ENCODE results near the gene ESRRA. TPM values are rescaled to one million over a fixed set of nuclear protein-coding genes. Genes with fewer than 3 reads are reported as not detected.

ESRRA gene
- total and polyA plus RNA-seq, 12 donors, result 115 to 225 (median 135) TPM

DNA sequence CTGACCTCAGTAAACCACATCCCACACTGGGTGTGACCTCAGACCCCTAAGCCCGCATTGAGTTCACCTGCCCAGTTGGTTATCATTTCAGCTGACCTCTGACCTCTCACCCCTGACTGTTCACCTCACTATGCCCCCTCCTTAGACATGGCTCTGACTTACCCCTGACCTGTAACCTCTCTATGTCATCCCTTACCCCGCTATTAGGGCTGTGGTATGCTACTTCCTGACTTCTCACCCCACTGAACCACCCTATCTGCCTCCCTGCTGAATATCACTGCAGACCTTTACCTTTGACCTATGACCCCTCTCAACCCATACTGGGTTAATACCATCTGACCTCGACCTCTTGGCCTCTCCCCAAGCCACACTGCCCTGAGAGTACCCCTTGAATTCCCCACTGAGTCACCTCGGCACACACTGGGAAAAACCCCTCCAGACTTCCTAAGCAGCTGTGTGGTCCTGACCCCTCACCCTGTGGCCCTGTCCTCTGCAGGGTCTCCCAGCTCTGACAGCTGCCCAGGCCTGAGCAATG is 45.7 kb upstream of the ESRRA start:
- Histone ChIP-seq H3K27me3 (no peaks in the 10 kb centered on the region), H3K4me1 (no peaks in the 10 kb centered on the region), H3K27ac (no peak overlapping the region), H3K9me3 (no peaks in the 10 kb centered on the region), H3K4me3 (no peak overlapping the region), H3K36me3 (peaks cover 0 to 100% (median 38%) of the 10 kb centered on the region in 9 donors)
- intact Hi-C loops (cut with DNase I), result no loop called here
- TF ChIP-seq, protein P1, sequence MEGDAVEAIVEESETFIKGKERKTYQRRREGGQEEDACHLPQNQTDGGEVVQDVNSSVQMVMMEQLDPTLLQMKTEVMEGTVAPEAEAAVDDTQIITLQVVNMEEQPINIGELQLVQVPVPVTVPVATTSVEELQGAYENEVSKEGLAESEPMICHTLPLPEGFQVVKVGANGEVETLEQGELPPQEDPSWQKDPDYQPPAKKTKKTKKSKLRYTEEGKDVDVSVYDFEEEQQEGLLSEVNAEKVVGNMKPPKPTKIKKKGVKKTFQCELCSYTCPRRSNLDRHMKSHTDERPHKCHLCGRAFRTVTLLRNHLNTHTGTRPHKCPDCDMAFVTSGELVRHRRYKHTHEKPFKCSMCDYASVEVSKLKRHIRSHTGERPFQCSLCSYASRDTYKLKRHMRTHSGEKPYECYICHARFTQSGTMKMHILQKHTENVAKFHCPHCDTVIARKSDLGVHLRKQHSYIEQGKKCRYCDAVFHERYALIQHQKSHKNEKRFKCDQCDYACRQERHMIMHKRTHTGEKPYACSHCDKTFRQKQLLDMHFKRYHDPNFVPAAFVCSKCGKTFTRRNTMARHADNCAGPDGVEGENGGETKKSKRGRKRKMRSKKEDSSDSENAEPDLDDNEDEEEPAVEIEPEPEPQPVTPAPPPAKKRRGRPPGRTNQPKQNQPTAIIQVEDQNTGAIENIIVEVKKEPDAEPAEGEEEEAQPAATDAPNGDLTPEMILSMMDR (IDR thresholded peaks at IDR 0.05), result no peak
- DNase-seq, result no peak
- no peak for ATAC-seq
- 88% methylated on average over 4 of the region's 4 CpGs for WGBS, 2 donors

DNA sequence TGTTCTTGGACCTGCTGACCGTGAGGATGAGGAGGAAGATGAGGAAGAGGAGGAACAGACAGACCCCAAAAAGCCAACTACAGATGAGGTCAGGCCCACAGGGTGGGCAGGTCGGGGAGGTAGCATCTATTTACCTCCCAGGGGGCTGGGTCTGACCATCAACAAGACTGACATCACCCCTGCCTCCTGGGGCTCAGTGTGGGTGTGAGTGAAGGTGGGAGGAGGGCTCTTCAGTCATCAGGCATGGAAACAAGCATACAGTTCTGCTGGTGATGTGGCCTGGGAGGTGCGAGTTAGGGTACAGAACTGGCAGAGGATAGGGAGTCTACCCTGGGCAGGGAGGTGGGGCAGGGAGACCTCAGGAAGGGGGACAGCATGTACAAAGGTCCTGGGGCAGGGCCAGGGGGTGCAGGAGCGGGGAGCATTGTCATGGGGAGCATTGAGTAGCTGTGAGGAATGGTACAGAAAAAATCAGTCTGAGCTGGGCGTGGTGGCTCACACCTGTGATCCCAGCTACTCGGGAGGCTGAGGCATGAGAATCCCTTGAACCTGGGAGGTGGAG is 45.1 kb upstream of the ESRRA start:
- no peak overlapping the region for H3K4me3 ChIP-seq
- WGBS, 2 donors, result 93 to 98% methylated on average over 6 of the region's 6 CpGs
- TF ChIP-seq, protein P1 (IDR thresholded peaks at IDR 0.05), result no peak
- ATAC-seq, result no peak
- no peaks in the 10 kb centered on the region for H3K27me3 ChIP-seq
- DNase-seq, result no peak
- no peaks in the 10 kb centered on the region for H3K4me1 ChIP-seq
- H3K9me3 ChIP-seq, result no peaks in the 10 kb centered on the region
- no peak overlapping the region for H3K27ac ChIP-seq
- intact Hi-C loops (cut with DNase I), result no loop called here
- H3K36me3 ChIP-seq, result peaks cover 0 to 100% (median 32%) of the 10 kb centered on the region in 9 donors

DNA sequence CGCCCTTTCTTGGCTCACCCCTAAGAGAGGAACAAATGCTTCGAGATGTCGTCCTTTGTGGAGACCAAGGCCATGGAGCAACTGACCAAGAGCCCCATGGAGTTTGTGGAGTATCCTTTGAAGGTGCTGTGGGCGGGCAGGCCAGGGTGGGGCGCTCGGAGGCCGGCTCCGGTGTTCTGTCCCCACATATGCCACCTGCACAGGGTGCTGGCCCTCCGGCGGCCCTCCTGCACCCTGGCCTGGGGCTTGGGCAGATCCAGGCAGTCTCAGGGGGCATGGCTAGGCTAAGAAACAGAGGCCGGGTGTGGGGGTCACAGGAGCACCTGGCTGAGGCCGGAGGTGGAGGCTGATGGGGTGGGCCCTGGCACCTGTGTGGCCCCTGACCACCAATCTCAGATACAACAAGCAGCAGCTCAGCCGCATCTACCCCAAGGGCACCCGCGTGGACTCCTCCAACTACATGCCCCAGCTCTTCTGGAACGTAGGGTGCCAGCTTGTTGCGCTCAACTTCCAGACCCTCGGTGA is 43.7 kb upstream of the ESRRA start:
- ATAC-seq (no peak), DNase-seq (no peak)
- intact Hi-C loops (cut with DNase I), result no loop called here
- H3K36me3 ChIP-seq, result peaks cover 0 to 100% (median 29%) of the 10 kb centered on the region in 9 donors
- H3K4me1 ChIP-seq, result peaks cover 0 to 4% (median 0%) of the 10 kb centered on the region in 9 donors
- H3K9me3 ChIP-seq, result no peaks in the 10 kb centered on the region
- H3K4me3 ChIP-seq, result no peak overlapping the region
- TF ChIP-seq, protein P1 (IDR thresholded peaks at IDR 0.05), result no peak
- H3K27ac ChIP-seq, result no peak overlapping the region
- H3K27me3 ChIP-seq, result no peaks in the 10 kb centered on the region
- WGBS, 2 donors, result 93 to 95% methylated on average over 18 of the region's 18 CpGs

DNA sequence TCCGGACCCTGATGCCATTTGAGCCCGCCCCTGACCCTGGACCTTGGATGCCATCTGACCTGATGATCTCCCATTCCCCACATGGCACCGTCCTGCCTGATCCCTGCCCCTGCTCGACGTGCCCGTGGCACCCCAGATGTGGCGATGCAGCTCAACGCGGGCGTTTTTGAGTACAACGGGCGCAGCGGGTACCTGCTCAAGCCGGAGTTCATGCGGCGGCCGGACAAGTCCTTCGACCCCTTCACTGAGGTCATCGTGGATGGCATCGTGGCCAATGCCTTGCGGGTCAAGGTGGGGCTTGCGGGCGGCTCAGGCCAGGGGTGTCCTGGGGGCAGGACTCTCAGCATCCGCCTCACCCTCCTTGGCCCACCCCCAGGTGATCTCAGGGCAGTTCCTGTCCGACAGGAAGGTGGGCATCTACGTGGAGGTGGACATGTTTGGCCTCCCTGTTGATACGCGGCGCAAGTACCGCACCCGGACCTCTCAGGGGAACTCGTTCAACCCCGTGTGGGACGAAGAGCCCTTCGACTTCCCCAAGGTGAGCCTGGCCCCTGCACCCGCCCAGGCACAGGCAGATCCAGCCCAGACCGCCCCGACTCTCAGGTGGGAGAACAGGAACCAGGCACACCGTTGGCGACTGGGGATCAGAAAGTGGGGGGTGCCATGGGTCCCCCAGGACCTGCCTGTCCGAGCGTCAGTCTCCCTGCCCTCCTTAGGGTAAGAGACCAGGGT is 42.9 kb upstream of the ESRRA start:
- Histone ChIP-seq H3K9me3 (no peaks in the 10 kb centered on the region), H3K36me3 (peaks cover 0 to 98% (median 28%) of the 10 kb centered on the region in 9 donors), H3K4me1 (peaks cover 4 to 13% (median 7%) of the 10 kb centered on the region in 9 donors), H3K27me3 (no peaks in the 10 kb centered on the region), H3K4me3 (no peak overlapping the region), H3K27ac (no peak overlapping the region)
- ATAC-seq (no peak), DNase-seq (no peak)
- intact Hi-C loops (cut with DNase I), result no loop called here
- TF ChIP-seq, protein P1 (IDR thresholded peaks at IDR 0.05), result no peak
- WGBS, 2 donors, result 94 to 95% methylated on average over 42 of the region's 42 CpGs

Measured in heart right ventricle (tissue), 16 donors.